ENCODE measurements around the gene GRK2. TPM values are rescaled to one million over a fixed set of nuclear protein-coding genes. Genes with fewer than 3 reads are reported as not detected.

GRK2 gene
- polyA plus RNA-seq, 4 donors = 51.5 to 68.7 (median 53.0) TPM

Other genes with a start within 250 kb of the GRK2 start
- under 1 TPM; 0.14 to 0.27 (median 0.17) TPM for gene SYT12, start 243.3 kb upstream of the GRK2 start, polyA plus RNA-seq (ENCODE audit: insufficient read length in 4 of 4)
- gene RHOD, start 209.6 kb upstream of the GRK2 start, polyA plus RNA-seq (ENCODE audit: insufficient read length in 4 of 4) = 10 to 100 TPM in 1 of 4 donors, 1 to 10 TPM in 3; 7.1 to 10.6 (median 9.1) TPM
- 10 to 100 TPM; 66.3 to 92.0 (median 75.9) TPM for gene KDM2A, start 147.2 kb upstream of the GRK2 start, polyA plus RNA-seq (ENCODE audit: insufficient read length in 4 of 4)
- gene ANKRD13D, start 22.8 kb downstream of the GRK2 start, polyA plus RNA-seq (ENCODE audit: insufficient read length in 4 of 4) = 10 to 100 TPM; 17.4 to 60.8 (median 40.3) TPM
- gene SSH3, start 37.1 kb downstream of the GRK2 start, polyA plus RNA-seq (ENCODE audit: insufficient read length in 4 of 4) = 10 to 100 TPM; 17.4 to 37.5 (median 28.5) TPM
- 10 to 100 TPM; 18.8 to 40.4 (median 33.4) TPM for gene POLD4, start 87.1 kb downstream of the GRK2 start, polyA plus RNA-seq (ENCODE audit: insufficient read length in 4 of 4)
- gene CLCF1, start 107.1 kb downstream of the GRK2 start, polyA plus RNA-seq (ENCODE audit: insufficient read length in 4 of 4) = 1 to 10 TPM; 4.9 to 9.2 (median 5.8) TPM
- gene RAD9A, start 125.5 kb downstream of the GRK2 start, polyA plus RNA-seq (ENCODE audit: insufficient read length in 4 of 4) = 10 to 100 TPM; 16.7 to 34.8 (median 28.9) TPM
- gene PPP1CA, start 135.4 kb downstream of the GRK2 start, polyA plus RNA-seq (ENCODE audit: insufficient read length in 4 of 4) = 100 to 1,000 TPM; 150 to 187 (median 162) TPM
- 10 to 100 TPM in 2 of 4 donors, 1 to 10 TPM in 2; 3.0 to 11.7 (median 6.7) TPM for gene TBC1D10C, start 137.6 kb downstream of the GRK2 start, polyA plus RNA-seq (ENCODE audit: insufficient read length in 4 of 4)
- 1 to 10 TPM; 1.3 to 5.0 (median 3.1) TPM for gene CARNS1, start 149.2 kb downstream of the GRK2 start, polyA plus RNA-seq (ENCODE audit: insufficient read length in 4 of 4)
- 10 to 100 TPM; 40.5 to 48.6 (median 44.9) TPM for gene RPS6KB2, start 162.0 kb downstream of the GRK2 start, polyA plus RNA-seq (ENCODE audit: insufficient read length in 4 of 4)
- 1 to 10 TPM; 1.3 to 2.5 (median 2.2) TPM for gene PTPRCAP, start 171.2 kb downstream of the GRK2 start, polyA plus RNA-seq (ENCODE audit: insufficient read length in 4 of 4)
- 10 to 100 TPM; 57.9 to 94.3 (median 77.1) TPM for gene CORO1B, start 177.0 kb downstream of the GRK2 start, polyA plus RNA-seq (ENCODE audit: insufficient read length in 4 of 4)
- under 1 TPM in 1 of 4 donors, not detected in 3; 0.09 TPM for gene GPR152, start 186.3 kb downstream of the GRK2 start, polyA plus RNA-seq (ENCODE audit: insufficient read length in 4 of 4)
- gene CABP4, start 188.9 kb downstream of the GRK2 start, polyA plus RNA-seq (ENCODE audit: insufficient read length in 4 of 4) = 1 to 10 TPM in 2 of 4 donors, under 1 TPM in 2; 0.35 to 1.9 (median 0.93) TPM
- gene TMEM134, start 202.8 kb downstream of the GRK2 start, polyA plus RNA-seq (ENCODE audit: insufficient read length in 4 of 4) = 10 to 100 TPM; 41.7 to 80.2 (median 64.6) TPM
- 10 to 100 TPM; 58.4 to 79.5 (median 70.7) TPM for gene AIP, start 216.6 kb downstream of the GRK2 start, polyA plus RNA-seq (ENCODE audit: insufficient read length in 4 of 4)
- 10 to 100 TPM; 27.5 to 41.0 (median 37.8) TPM for gene PITPNM1, start 238.9 kb downstream of the GRK2 start, polyA plus RNA-seq (ENCODE audit: insufficient read length in 4 of 4)
- gene CDK2AP2, start 241.7 kb downstream of the GRK2 start, polyA plus RNA-seq (ENCODE audit: insufficient read length in 4 of 4) = 10 to 100 TPM; 34.0 to 68.5 (median 55.9) TPM